Astrocyte (in vitro differentiated cells and primary cell): Measurements from ENCODE around the gene ZBTB7C. TPM values are rescaled to one million over a fixed set of nuclear protein-coding genes. Genes with fewer than 3 reads are reported as not detected.

Experiments used
- DNase-seq: peaks from one replicate; pipeline ENCODE4 v3.0.0-alpha.2; 2010; ENCODE audit warnings: low read depth
- FAIRE-seq: peaks from 2 replicates; lab custom pipeline; 2011; peaks lifted over from hg19 to GRCh38; lab: Jason Lieb, UNC
- H2AFZ ChIP-seq: 2 replicates; pipeline ENCODE4 v1.6.0; 2012; ENCODE audit warnings: low read depth, low read length, inconsistent platforms
- H3K27ac ChIP-seq: 2 replicates; pipeline ENCODE4 v1.5.1; 2011; ENCODE audit warnings: low read depth, low read length, inconsistent platforms
- H3K27me3 ChIP-seq: 2 replicates; pipeline ENCODE4 v1.6.0; 2011; ENCODE audit warnings: low read length, inconsistent platforms; ENCODE audit not compliant: insufficient read depth
- H3K36me3 ChIP-seq: 2 replicates; pipeline ENCODE4 v1.5.1; 2011; ENCODE audit warnings: low read length, inconsistent platforms; ENCODE audit not compliant: insufficient read depth
- H3K4me1 ChIP-seq: 2 replicates; pipeline ENCODE4 v1.5.1; 2011; ENCODE audit warnings: low read length, inconsistent platforms; ENCODE audit not compliant: insufficient read depth
- H3K4me2 ChIP-seq: 2 replicates; pipeline ENCODE4 v1.6.0; 2012; ENCODE audit warnings: low read length, inconsistent platforms
- H3K4me3 ChIP-seq: 2 replicates; pipeline ENCODE4 v1.5.1; 2011; ENCODE audit warnings: low read depth, mild to moderate bottlenecking, low read length, inconsistent platforms; ENCODE audit not compliant: insufficient read depth
- H3K79me2 ChIP-seq: 2 replicates; pipeline ENCODE4 v1.6.0; 2012; ENCODE audit warnings: mild to moderate bottlenecking, low read length, inconsistent platforms; ENCODE audit not compliant: insufficient read depth
- H3K9ac ChIP-seq: 2 replicates; pipeline ENCODE4 v1.6.0; 2012; ENCODE audit warnings: mild to moderate bottlenecking, low read length, inconsistent platforms
- H3K9me3 ChIP-seq: 2 replicates; pipeline ENCODE4 v1.5.1; 2012; ENCODE audit warnings: low read depth, mild to moderate bottlenecking, low read length, inconsistent platforms; ENCODE audit not compliant: insufficient read depth
- H4K20me1 ChIP-seq: 2 replicates; pipeline ENCODE4 v1.6.0; 2012; ENCODE audit warnings: low read length, inconsistent platforms; ENCODE audit not compliant: insufficient read depth
- H3K27ac Mint-ChIP-seq: one replicate; pipeline ENCODE4 v1.8.0; 2021; ENCODE audit warnings: mild to moderate bottlenecking, mixed read lengths; ENCODE audit not compliant: unreplicated experiment
- H3K27me3 Mint-ChIP-seq: one replicate; pipeline ENCODE4 v1.8.0; 2021; ENCODE audit warnings: low read depth, mixed read lengths; ENCODE audit not compliant: unreplicated experiment
- H3K36me3 Mint-ChIP-seq: one replicate; pipeline ENCODE4 v1.8.0; 2021; ENCODE audit warnings: low read depth, mixed read lengths; ENCODE audit not compliant: unreplicated experiment
- H3K4me1 Mint-ChIP-seq: one replicate; pipeline ENCODE4 v1.8.0; 2021; ENCODE audit warnings: low read depth, mixed read lengths; ENCODE audit not compliant: unreplicated experiment
- H3K4me3 Mint-ChIP-seq: one replicate; pipeline ENCODE4 v1.8.0; 2021; ENCODE audit warnings: mild to moderate bottlenecking, moderate library complexity, mixed read lengths; ENCODE audit not compliant: unreplicated experiment
- H3K9me3 Mint-ChIP-seq: one replicate; pipeline ENCODE4 v1.8.0; 2021; ENCODE audit warnings: mild to moderate bottlenecking, mixed read lengths; ENCODE audit not compliant: unreplicated experiment
- CTCF ChIP-seq: IDR thresholded peaks from 2 replicates; pipeline ENCODE4 v1.5.1; 2011; ENCODE audit warnings: low read depth, mild to moderate bottlenecking, inconsistent platforms, low read length, moderate library complexity; ENCODE audit not compliant: insufficient read depth
- EZH2 ChIP-seq: IDR thresholded peaks from 2 replicates; pipeline ENCODE4 v1.6.1; 2012; ENCODE audit warnings: mild to moderate bottlenecking, low read length, inconsistent platforms; ENCODE audit not compliant: insufficient read depth
- total RNA-seq: library from RNA; stranded (reverse); gene quantifications from 2 replicates; pipeline ENCODE4 v1.2.1, GENCODE V29; 2021

The ZBTB7C gene
- total RNA-seq, 1 donor from 2014 or later, result 1.0 TPM

- no peak for FAIRE-seq
- H3K36me3 Mint-ChIP-seq, result no peaks in the 10 kb centered on the region
- no peak overlapping the region for H3K27ac Mint-ChIP-seq
- no peak overlapping the region for H3K27ac ChIP-seq
- no peaks in the 10 kb centered on the region for H3K9me3 ChIP-seq
- peaks cover 73% of the 10 kb centered on the region for H3K27me3 Mint-ChIP-seq
- H4K20me1 ChIP-seq, result no peaks in the 10 kb centered on the region
- H3K4me3 Mint-ChIP-seq, result peak overlapping the region; percentile 80
- H3K4me2 ChIP-seq, result peak overlapping the region; percentile 80
- H3K4me1 Mint-ChIP-seq, result peaks cover 10% of the 10 kb centered on the region
- no peak overlapping the region for H3K9ac ChIP-seq
- peaks cover 54% of the 10 kb centered on the region for H3K27me3 ChIP-seq
- peaks cover 3% of the 10 kb centered on the region for H3K4me1 ChIP-seq
- H3K4me3 ChIP-seq, result peak overlapping the region; percentile 10
- peak overlapping the region; percentile 60 for H2AFZ ChIP-seq
- no peak for DNase-seq
- H3K79me2 ChIP-seq, result no peaks in the 10 kb centered on the region
- no peaks in the 10 kb centered on the region for H3K9me3 Mint-ChIP-seq
- TF ChIP-seq CTCF (no peak), EZH2 (no peak)
- no peaks in the 10 kb centered on the region for H3K36me3 ChIP-seq
Observed at GRCh38 chr18:48136827-48137373, 272.3 kb downstream of the ZBTB7C start.

GRCh38 chr18:48136051-48136826 is 272.9 kb downstream of the ZBTB7C start:
- DNase-seq, result no peak
- H3K36me3 ChIP-seq, result no peaks in the 10 kb centered on the region
- Mint-ChIP-seq H3K4me3 (peak overlapping the region; percentile 73), H3K4me1 (peaks cover 10% of the 10 kb centered on the region), H3K27ac (no peak overlapping the region), H3K36me3 (no peaks in the 10 kb centered on the region), H3K9me3 (no peaks in the 10 kb centered on the region), H3K27me3 (peaks cover 73% of the 10 kb centered on the region)
- no peak overlapping the region for H3K27ac ChIP-seq
- H4K20me1 ChIP-seq, result no peaks in the 10 kb centered on the region
- no peaks in the 10 kb centered on the region for H3K9me3 ChIP-seq
- H3K4me1 ChIP-seq, result peaks cover 3% of the 10 kb centered on the region
- H3K79me2 ChIP-seq, result no peaks in the 10 kb centered on the region
- H3K4me3 ChIP-seq, result peak overlapping the region; percentile 10
- no peak overlapping the region for H3K9ac ChIP-seq
- no peak for FAIRE-seq
- peak overlapping the region; percentile 60 for H2AFZ ChIP-seq
- TF ChIP-seq EZH2 (peak; percentile 88), CTCF (no peak)
- peaks cover 54% of the 10 kb centered on the region for H3K27me3 ChIP-seq
- peak overlapping the region; percentile 80 for H3K4me2 ChIP-seq
